ENCODE data around the gene SLC36A1.

Gene SLC36A1

GRCh38 chr5:151534350-151534749, 86.9 kb downstream of the SLC36A1 start:
- no peak for DNase-seq (ENCODE audit: low spot score)

GRCh38 chr5:151537044-151537443, 89.6 kb downstream of the SLC36A1 start:
- no peak for DNase-seq (ENCODE audit: low spot score)

GRCh38 chr5:151541571-151541970, 94.2 kb downstream of the SLC36A1 start:
- no peak for DNase-seq (ENCODE audit: low spot score)

Measured in Ammon's horn (tissue), 1 donor.